HCT116 (cell line): ENCODE measurements around the gene ABI1. TPM values are rescaled to one million over a fixed set of nuclear protein-coding genes. Genes with fewer than 3 reads are reported as not detected.

Experiments used
- ATAC-seq: fragments of 200-7000 bp; cut with Tn5 transposase; 2 replicates; pipeline ENCODE4 v1.9.1; 2020; ENCODE audit warnings: mild to moderate bottlenecking, moderate library complexity
- BruUV-seq: library from RNA; stranded (reverse); fragments of 400-500 nt; replicated peaks from 2 replicates; lab custom pipeline; 2021; lab: Mats Ljungman, UMichigan
- CTCF ChIA-PET: fragments of 300-600 bp; sonication (Branson Sonifier 250); formaldehyde crosslinking; loops from one replicate; lab custom pipeline; 2021; ENCODE audit warnings: antibody characterized with exemption; lab: Charles Lee
- POLR2A ChIA-PET: fragments of 300-600, 350-600 bp; sonication (Branson Sonifier 250); formaldehyde crosslinking; loops from one replicate; lab custom pipeline; 2021; ENCODE audit warnings: antibody characterized with exemption; lab: Charles Lee
- RAD21 ChIA-PET, 2 experiments: fragments of 300-600 bp; sonication (Branson Sonifier 250); formaldehyde crosslinking; loops; one replicate each; lab custom pipeline; 2023; ENCODE audit warnings: low total read pairs in 2 of 2; ENCODE audit not compliant: uncharacterized antibody in 2 of 2, unreplicated experiment in 2 of 2, low non-redundant PET in 1 of 2; lab: Charles Lee
- DNase-seq: peaks from one replicate; pipeline ENCODE4 v3.0.0-alpha.2; 2010; ENCODE audit warnings: low read depth, low spot score
- H2AFZ ChIP-seq: fragments of 200-600 bp; shearing (Covaris generic), sonication (generic); 2 replicates; pipeline ENCODE4 v1.6.1; 2017; ENCODE audit warnings: low read depth, mixed run types, mixed read lengths, antibody characterized with exemption, low read length; ENCODE audit not compliant: poor library complexity, severe bottlenecking
- H3K27ac ChIP-seq: 2 replicates; pipeline ENCODE4 v1.5.1; 2012; ENCODE audit warnings: low read depth, low read length
- H3K27me3 ChIP-seq: fragments of 200-600 bp; sonication (generic); 2 replicates; pipeline ENCODE4 v1.6.1; 2016; ENCODE audit warnings: mixed run types, low read length, mixed read lengths; ENCODE audit not compliant: insufficient read depth
- H3K36me3 ChIP-seq, 2 experiments: fragments of 200-500 bp in 1 of 2; fragments of 200-600 bp in 1 of 2; sonication (Bioruptor generic) in 1 of 2; sonication (generic) in 1 of 2; 2 replicates each; pipeline versions ENCODE4 v1.5.1 to v1.6.1; 2014 to 2016; ENCODE audit warnings: low read length in 2 of 2, inconsistent platforms in 1 of 2, mixed read lengths in 1 of 2, mixed run types in 1 of 2; ENCODE audit not compliant: insufficient read depth in 2 of 2, control insufficient read depth in 1 of 2
- H3K4me1 ChIP-seq, 2 experiments: fragments of 200-600 bp in 1 of 2; sonication (generic) in 1 of 2; 2 replicates each; pipeline versions ENCODE4 v1.5.1 to v1.6.1; 2012 to 2017; ENCODE audit warnings: low read length in 2 of 2, inconsistent platforms in 1 of 2, mild to moderate bottlenecking in 1 of 2, mixed read lengths in 1 of 2, mixed run types in 1 of 2, moderate library complexity in 1 of 2; ENCODE audit not compliant: insufficient read depth in 2 of 2, control insufficient read depth in 1 of 2
- H3K4me2 ChIP-seq: fragments of 200-600 bp; sonication (generic); 2 replicates; pipeline ENCODE4 v1.6.1; 2017; ENCODE audit warnings: mixed run types, low read length, mixed read lengths
- H3K4me3 ChIP-seq, 2 experiments: fragments of 200-600 bp in 1 of 2; sonication (generic) in 1 of 2; replicated peaks in 1 of 2; 2 replicates each; pipeline ENCODE4 v1.5.1; 2011 to 2016; ENCODE audit warnings: low read length in 2 of 2, control low read depth in 1 of 2, low read depth in 1 of 2, mild to moderate bottlenecking in 1 of 2, mixed read lengths in 1 of 2, mixed run types in 1 of 2
- H3K79me2 ChIP-seq: fragments of 200-600 bp; sonication (generic); 2 replicates; pipeline ENCODE4 v1.6.1; 2017; ENCODE audit warnings: mild to moderate bottlenecking, mixed run types, low read length, moderate library complexity, mixed read lengths; ENCODE audit not compliant: insufficient read depth
- H3K9ac ChIP-seq: fragments of 200-600 bp; sonication (generic); 2 replicates; pipeline ENCODE4 v1.6.1; 2016; ENCODE audit warnings: low read length, mixed read lengths
- H3K9me2 ChIP-seq: fragments of 200-600 bp; sonication (generic), shearing (Covaris generic); 2 replicates; pipeline ENCODE4 v1.6.1; 2017; ENCODE audit warnings: mixed run types, mild to moderate bottlenecking, moderate library complexity; ENCODE audit not compliant: insufficient read depth
- H3K9me3 ChIP-seq, 2 experiments: fragments of 200-500 bp in 1 of 2; fragments of 200-600 bp in 1 of 2; sonication (Bioruptor generic) in 1 of 2; sonication (generic) in 1 of 2; 2 replicates each; pipeline ENCODE4 v1.6.1; 2014 to 2017; ENCODE audit warnings: low read length in 2 of 2, mixed read lengths in 2 of 2, inconsistent platforms in 1 of 2, low read depth in 1 of 2, mild to moderate bottlenecking in 1 of 2, mixed run types in 1 of 2, moderate library complexity in 1 of 2; ENCODE audit not compliant: control insufficient read depth in 1 of 2, insufficient read depth in 1 of 2
- H4K20me1 ChIP-seq: fragments of 200-600 bp; sonication (generic), shearing (Covaris generic); 2 replicates; pipeline ENCODE4 v1.6.1; 2017; ENCODE audit warnings: mixed run types, mild to moderate bottlenecking, moderate library complexity; ENCODE audit not compliant: insufficient read depth
- CTCF ChIP-seq, 3 experiments: fragments of 200-600 bp in 1 of 3; sonication (generic) in 1 of 3; IDR thresholded peaks in 2 of 3; conservative IDR thresholded peaks in 1 of 3; 2 replicates each; pipeline ENCODE4 v1.5.1; 2012 to 2017; ENCODE audit warnings: low read depth in 2 of 3, low read length in 2 of 3, antibody characterized with exemption in 1 of 3, borderline replicate concordance in 1 of 3, control low read depth in 1 of 3, mild to moderate bottlenecking in 1 of 3, mixed read lengths in 1 of 3, mixed run types in 1 of 3, moderate library complexity in 1 of 3; ENCODE audit not compliant: insufficient read depth in 1 of 3
- EGR1 ChIP-seq: IDR thresholded peaks from 2 replicates; pipeline ENCODE4 v1.6.1; 2012; ENCODE audit warnings: low read depth
- ELF1 ChIP-seq: IDR thresholded peaks from 2 replicates; pipeline ENCODE4 v1.6.1; 2012; ENCODE audit warnings: low read depth, borderline replicate concordance
- EZH2 ChIP-seq: fragments of 200-600 bp; sonication (generic); IDR thresholded peaks from 2 replicates; pipeline ENCODE4 v1.6.1; 2017; ENCODE audit warnings: antibody characterized with exemption, mixed run types
- JUND ChIP-seq: IDR thresholded peaks from 2 replicates; pipeline ENCODE4 v1.6.1; 2012
- MAX ChIP-seq: IDR thresholded peaks from 2 replicates; pipeline ENCODE4 v1.6.1; 2012
- POLR2AphosphoS5 ChIP-seq: IDR thresholded peaks from 2 replicates; pipeline ENCODE4 v1.6.1; 2011; ENCODE audit warnings: mild to moderate bottlenecking, low read depth, low read length, moderate library complexity
- RAD21 ChIP-seq: IDR thresholded peaks from 2 replicates; pipeline ENCODE4 v1.6.1; 2012; ENCODE audit warnings: low read depth, mild to moderate bottlenecking
- SIN3A ChIP-seq: IDR thresholded peaks from 2 replicates; pipeline ENCODE4 v1.6.1; 2012; ENCODE audit warnings: low read depth
- TCF7L2 ChIP-seq: IDR thresholded peaks from 2 replicates; pipeline ENCODE4 v1.7.0; 2011; ENCODE audit warnings: borderline replicate concordance, inconsistent platforms; ENCODE audit not compliant: insufficient read depth, insufficient read length; ENCODE audit errors: extremely low read depth
- YY1 ChIP-seq: IDR thresholded peaks from 2 replicates; pipeline ENCODE4 v1.6.1; 2011; ENCODE audit warnings: low read length, low read depth, moderate library complexity, mild to moderate bottlenecking; ENCODE audit not compliant: insufficient replicate concordance; ENCODE audit errors: extremely low read depth
- intact Hi-C: fragments of 100-400 bp; cut with micrococcal nuclease; formaldehyde crosslinking; loops from 2 replicates; pipeline ENCODE4 v1.10.0; 2022
- total RNA-seq: library from RNA; stranded (reverse); gene quantifications from one replicate; pipeline ENCODE4 v1.2.1, GENCODE V29; 2021; ENCODE audit not compliant: unreplicated experiment
- TF ChIP-seq, protein P1 (sequence below): IDR thresholded peaks from 2 replicates; pipeline ENCODE4 v1.6.1; 2012; ENCODE audit warnings: low read depth
- TF ChIP-seq, protein P2 (sequence below): IDR thresholded peaks from 2 replicates; pipeline ENCODE4 v1.6.1; 2012

Gene ABI1
- total RNA-seq, 1 experiment from 2014 or later, result 34.8 TPM

GRCh38 chr10:26835025-26835424 is 25.7 kb downstream of the ABI1 start:
- CTCF ChIA-PET, result no interaction called here
- no peaks in the 10 kb centered on the region for H3K9me2 ChIP-seq
- no peaks in the 10 kb centered on the region for H3K9me3 ChIP-seq
- no peaks in the 10 kb centered on the region for H3K36me3 ChIP-seq
- no peak overlapping the region for H3K9ac ChIP-seq
- no peak overlapping the region for H2AFZ ChIP-seq
- H3K4me1 ChIP-seq, result no peaks in the 10 kb centered on the region
- ATAC-seq (no peak), DNase-seq (no peak)
- no peak overlapping the region for H3K4me3 ChIP-seq
- H3K27ac ChIP-seq, result no peak overlapping the region
- BruUV-seq, result no TSS peak
- intact Hi-C loops, result no loop called here
- no peaks in the 10 kb centered on the region for H4K20me1 ChIP-seq
- RAD21 ChIA-PET, result no interaction called here
- no peaks in the 10 kb centered on the region for H3K27me3 ChIP-seq
- POLR2A ChIA-PET, result no interaction called here
- TF ChIP-seq, protein P1, sequence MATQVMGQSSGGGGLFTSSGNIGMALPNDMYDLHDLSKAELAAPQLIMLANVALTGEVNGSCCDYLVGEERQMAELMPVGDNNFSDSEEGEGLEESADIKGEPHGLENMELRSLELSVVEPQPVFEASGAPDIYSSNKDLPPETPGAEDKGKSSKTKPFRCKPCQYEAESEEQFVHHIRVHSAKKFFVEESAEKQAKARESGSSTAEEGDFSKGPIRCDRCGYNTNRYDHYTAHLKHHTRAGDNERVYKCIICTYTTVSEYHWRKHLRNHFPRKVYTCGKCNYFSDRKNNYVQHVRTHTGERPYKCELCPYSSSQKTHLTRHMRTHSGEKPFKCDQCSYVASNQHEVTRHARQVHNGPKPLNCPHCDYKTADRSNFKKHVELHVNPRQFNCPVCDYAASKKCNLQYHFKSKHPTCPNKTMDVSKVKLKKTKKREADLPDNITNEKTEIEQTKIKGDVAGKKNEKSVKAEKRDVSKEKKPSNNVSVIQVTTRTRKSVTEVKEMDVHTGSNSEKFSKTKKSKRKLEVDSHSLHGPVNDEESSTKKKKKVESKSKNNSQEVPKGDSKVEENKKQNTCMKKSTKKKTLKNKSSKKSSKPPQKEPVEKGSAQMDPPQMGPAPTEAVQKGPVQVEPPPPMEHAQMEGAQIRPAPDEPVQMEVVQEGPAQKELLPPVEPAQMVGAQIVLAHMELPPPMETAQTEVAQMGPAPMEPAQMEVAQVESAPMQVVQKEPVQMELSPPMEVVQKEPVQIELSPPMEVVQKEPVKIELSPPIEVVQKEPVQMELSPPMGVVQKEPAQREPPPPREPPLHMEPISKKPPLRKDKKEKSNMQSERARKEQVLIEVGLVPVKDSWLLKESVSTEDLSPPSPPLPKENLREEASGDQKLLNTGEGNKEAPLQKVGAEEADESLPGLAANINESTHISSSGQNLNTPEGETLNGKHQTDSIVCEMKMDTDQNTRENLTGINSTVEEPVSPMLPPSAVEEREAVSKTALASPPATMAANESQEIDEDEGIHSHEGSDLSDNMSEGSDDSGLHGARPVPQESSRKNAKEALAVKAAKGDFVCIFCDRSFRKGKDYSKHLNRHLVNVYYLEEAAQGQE, result no peak
- no peak for TF ChIP-seq EZH2
- TF ChIP-seq TCF7L2, result no peak
- no peak for TF ChIP-seq CTCF (IDR thresholded peaks at IDR 0.05 in 2 of 3, conservative IDR thresholded peaks at IDR 0.05 in 1 of 3; ENCODE audit: borderline replicate concordance in 1 of 3, insufficient read depth in 1 of 3, low read depth in 2 of 3, low read length in 2 of 3)
- TF ChIP-seq ELF1, result no peak
- TF ChIP-seq SIN3A, result no peak
- TF ChIP-seq JUND, result no peak
- TF ChIP-seq YY1, result no peak
- TF ChIP-seq, protein P2, sequence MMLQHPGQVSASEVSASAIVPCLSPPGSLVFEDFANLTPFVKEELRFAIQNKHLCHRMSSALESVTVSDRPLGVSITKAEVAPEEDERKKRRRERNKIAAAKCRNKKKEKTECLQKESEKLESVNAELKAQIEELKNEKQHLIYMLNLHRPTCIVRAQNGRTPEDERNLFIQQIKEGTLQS, result no peak
- TF ChIP-seq EGR1, result no peak
- TF ChIP-seq POLR2AphosphoS5, result no peak
- TF ChIP-seq MAX, result no peak
- TF ChIP-seq RAD21, result no peak
- H3K4me2 ChIP-seq, result no peak overlapping the region
- peaks cover 34% of the 10 kb centered on the region for H3K79me2 ChIP-seq
